CD14-positive monocyte (primary cell): Measurements from ENCODE around the gene HPRT1. TPM values are rescaled to one million over a fixed set of nuclear protein-coding genes. Genes with fewer than 3 reads are reported as not detected.

Experiments used
- DNase-seq, 3 donors: peaks; one replicate each; pipeline ENCODE4 v3.0.0-alpha.2; 2011 to 2022
- H2AFZ ChIP-seq: 2 replicates; pipeline ENCODE4 v1.6.0; 2012; ENCODE audit warnings: mild to moderate bottlenecking, low read depth, low read length, inconsistent platforms; ENCODE audit not compliant: insufficient read depth, poor library complexity, severe bottlenecking
- H3K27ac ChIP-seq, 2 donors: 1 replicate in 1 of 2; 2 replicates in 1 of 2; pipeline ENCODE4 v1.5.1; 2012 to 2013; ENCODE audit warnings: low read length in 2 of 2, control low read depth in 1 of 2, inconsistent platforms in 1 of 2, low read depth in 1 of 2, mild to moderate bottlenecking in 1 of 2
- H3K27me3 ChIP-seq, 2 donors: one replicate each; pipeline versions ENCODE4 v1.6.0 to v1.6.1; 2011 to 2013; ENCODE audit warnings: low read length in 2 of 2; ENCODE audit not compliant: control insufficient read depth in 2 of 2, insufficient read depth in 2 of 2
- H3K36me3 ChIP-seq, 2 donors: replicated peaks in 1 of 2; 1 replicate in 1 of 2; 2 replicates in 1 of 2; pipeline versions ENCODE4 v1.5.1 to v1.6.1; 2012 to 2013; ENCODE audit warnings: low read length in 2 of 2, control low read depth in 1 of 2, inconsistent platforms in 1 of 2, mild to moderate bottlenecking in 1 of 2; ENCODE audit not compliant: insufficient read depth in 2 of 2, control insufficient read depth in 1 of 2
- H3K4me1 ChIP-seq, 2 donors: 1 replicate in 1 of 2; 2 replicates in 1 of 2; pipeline versions ENCODE4 v1.5.1 to v1.6.1; 2012 to 2013; ENCODE audit warnings: low read length in 2 of 2, control low read depth in 1 of 2, inconsistent platforms in 1 of 2, mild to moderate bottlenecking in 1 of 2, moderate library complexity in 1 of 2; ENCODE audit not compliant: insufficient read depth in 2 of 2, control insufficient read depth in 1 of 2
- H3K4me2 ChIP-seq: replicated peaks from 2 replicates; pipeline ENCODE3; 2012; ENCODE audit warnings: low read length, moderate library complexity, mild to moderate bottlenecking; ENCODE audit not compliant: poor library complexity, severe bottlenecking; ENCODE audit errors: extremely low read depth
- H3K4me3 ChIP-seq, 3 experiments: fragments of 200-600 bp in 1 of 3; sonication (generic) in 1 of 3; replicated peaks in 1 of 3; 1 replicate in 2 of 3; 2 replicates in 1 of 3; pipeline ENCODE4 v1.5.1; 2011 to 2013; ENCODE audit warnings: low read length in 3 of 3, mild to moderate bottlenecking in 3 of 3, control low read depth in 2 of 3, low read depth in 2 of 3, inconsistent platforms in 1 of 3, moderate library complexity in 1 of 3
- H3K79me2 ChIP-seq: 2 replicates; pipeline ENCODE4 v1.6.0; 2012; ENCODE audit warnings: mild to moderate bottlenecking, control low read depth, inconsistent platforms, low read length, moderate library complexity; ENCODE audit not compliant: insufficient read depth
- H3K9ac ChIP-seq: 2 replicates; pipeline ENCODE4 v1.6.0; 2017; ENCODE audit warnings: low read length, mild to moderate bottlenecking; ENCODE audit not compliant: insufficient read depth, poor library complexity, severe bottlenecking
- H3K9me3 ChIP-seq, 2 donors: replicated peaks in 1 of 2; 1 replicate in 1 of 2; 2 replicates in 1 of 2; pipeline versions ENCODE4 v1.5.1 to v1.6.1; 2012 to 2013; ENCODE audit warnings: low read length in 2 of 2, control low read depth in 1 of 2; ENCODE audit not compliant: control insufficient read depth in 1 of 2, insufficient read depth in 1 of 2
- H4K20me1 ChIP-seq: 2 replicates; pipeline ENCODE4 v1.6.0; 2012; ENCODE audit warnings: mild to moderate bottlenecking, low read length, control low read depth, moderate library complexity; ENCODE audit not compliant: insufficient read depth
- H3K27ac Mint-ChIP-seq, 7 donors: one replicate each; pipeline ENCODE4 v1.8.0; 2020; ENCODE audit warnings: mild to moderate bottlenecking in 7 of 7, mixed read lengths in 7 of 7, moderate library complexity in 6 of 7, inconsistent platforms in 2 of 7
- H3K27me3 Mint-ChIP-seq, 3 donors: one replicate each; pipeline ENCODE4 v1.8.0; 2021 to 2022; ENCODE audit warnings: low read depth in 3 of 3, mild to moderate bottlenecking in 3 of 3, mixed read lengths in 3 of 3, moderate library complexity in 3 of 3, inconsistent platforms in 1 of 3
- H3K36me3 Mint-ChIP-seq, 2 donors: one replicate each; pipeline ENCODE4 v1.8.0; 2020; ENCODE audit warnings: mixed read lengths in 2 of 2, inconsistent platforms in 1 of 2, mild to moderate bottlenecking in 1 of 2
- H3K4me1 Mint-ChIP-seq: one replicate; pipeline ENCODE4 v1.8.0; 2020; ENCODE audit warnings: mild to moderate bottlenecking, mixed read lengths
- H3K4me3 Mint-ChIP-seq, 2 donors: one replicate each; pipeline ENCODE4 v1.8.0; 2020; ENCODE audit warnings: mild to moderate bottlenecking in 2 of 2, mixed read lengths in 2 of 2, moderate library complexity in 1 of 2
- H3K9me3 Mint-ChIP-seq, 7 donors: one replicate each; pipeline ENCODE4 v1.8.0; 2020 to 2022; ENCODE audit warnings: mixed read lengths in 7 of 7, mild to moderate bottlenecking in 6 of 7, moderate library complexity in 6 of 7, inconsistent platforms in 2 of 7
- CTCF ChIP-seq: fragments of 200-600 bp; IDR thresholded peaks from one replicate; pipeline ENCODE4 v1.8.0; 2022; ENCODE audit warnings: antibody characterized with exemption, mild to moderate bottlenecking
- WGBS: methylation state at CpG from one replicate; pipeline ENCODE4 v1.1.5; 2013; ENCODE audit warnings: missing lambda C conversion rate; ENCODE audit not compliant: insufficient coverage; 5-methylcytosine and 5-hydroxymethylcytosine counted together
- intact Hi-C, 2 donors: fragments of 100-400 bp; cut with micrococcal nuclease; formaldehyde crosslinking; loops; one replicate each; pipeline versions ENCODE4 v1.15.0 to v1.15.1; 2023
- polyA plus RNA-seq, 3 donors: library from polyadenylated mRNA; depleted of rRNA in 1 of 3; unstranded in 2 of 3; stranded (reverse) in 1 of 3; fragments of 300-500 nt in 2 of 3; fragments of >200 nt in 1 of 3; fragmentation: Illumina TruSeq in 2 of 3; gene quantifications; 1 replicate in 2 of 3; 2 replicates in 1 of 3; pipeline ENCODE4 v1.2.3, GENCODE V29; 2012 to 2021

HPRT1 gene
- polyA plus RNA-seq, 3 donors, result 13.0 to 56.4 (median 54.5) TPM

GRCh38 chrX:134524181-134524580, 64.2 kb downstream of the HPRT1 start:
- DNase-seq, result no peak
- Mint-ChIP-seq H3K27me3 (peaks cover 0 to 5% (median 1%) of the 10 kb centered on the region in 3 donors), H3K27ac (no peak overlapping the region), H3K4me1 (peaks cover 5% of the 10 kb centered on the region), H3K4me3 (no peak overlapping the region), H3K36me3 (no peaks in the 10 kb centered on the region), H3K9me3 (no peaks in the 10 kb centered on the region)
- Histone ChIP-seq H3K27me3 (no peaks in the 10 kb centered on the region), H3K9me3 (no peaks in the 10 kb centered on the region), H3K27ac (no peak overlapping the region), H3K4me2 (no peak overlapping the region), H3K36me3 (no peaks in the 10 kb centered on the region), H4K20me1 (no peaks in the 10 kb centered on the region), H3K4me1 (no peaks in the 10 kb centered on the region), H3K9ac (no peak overlapping the region), H3K79me2 (no peaks in the 10 kb centered on the region), H2AFZ (no peak overlapping the region), H3K4me3 (no peak overlapping the region)
- WGBS, result no CpG with 5 or more reads among the region's 6 CpGs
- no peak for TF ChIP-seq CTCF
- intact Hi-C loops, result no loop called here

- no peaks in the 10 kb centered on the region for H3K36me3 ChIP-seq
- H3K4me3 ChIP-seq, result no peak overlapping the region
- no peak overlapping the region for H3K9ac ChIP-seq
- no peak overlapping the region for H3K27ac ChIP-seq
- no peak for DNase-seq
- WGBS, result 100% methylated on average over 2 of the region's 15 CpGs
- no peaks in the 10 kb centered on the region for H3K27me3 ChIP-seq
- TF ChIP-seq CTCF, result no peak
- no peak overlapping the region for H2AFZ ChIP-seq
- H3K9me3 ChIP-seq, result no peaks in the 10 kb centered on the region
- H3K4me1 ChIP-seq, result no peaks in the 10 kb centered on the region
- intact Hi-C loops, result no loop called here
- peaks cover 0 to 2% (median 0%) of the 10 kb centered on the region in 7 donors for H3K9me3 Mint-ChIP-seq
- H3K4me2 ChIP-seq, result no peak overlapping the region
- no peak overlapping the region for H3K27ac Mint-ChIP-seq
- no peaks in the 10 kb centered on the region for H4K20me1 ChIP-seq
- H3K79me2 ChIP-seq, result no peaks in the 10 kb centered on the region
- no peaks in the 10 kb centered on the region for H3K36me3 Mint-ChIP-seq
- peaks cover 5% of the 10 kb centered on the region for H3K4me1 Mint-ChIP-seq
- H3K4me3 Mint-ChIP-seq, result no peak overlapping the region
- H3K27me3 Mint-ChIP-seq, result peaks cover 0 to 5% (median 1%) of the 10 kb centered on the region in 3 donors
These were observed 65.3 kb downstream of the HPRT1 start for GRCh38 chrX:134525086-134525792.
